NCI-H2227 treated with DMSO at 0.1 percent for 48 hours (cell line): ENCODE measurements around the gene LIX1L.

Experiments
- DNase-seq: peaks from one replicate; lab custom pipeline; 2025; lab: John Stamatoyannopoulos, UW

Gene LIX1L

GRCh38 chr1:145963265-145964019, 5.6 kb upstream of the LIX1L start:
- peak; percentile 20 for DNase-seq

GRCh38 chr1:145962157-145963102, 4.6 kb upstream of the LIX1L start:
- peak; percentile 40 for DNase-seq

- DNase-seq, result peak; percentile 10
These were observed 3.8 kb upstream of the LIX1L start for GRCh38 chr1:145961425-145962156.

- DNase-seq, result no peak
These were observed 3.2 kb upstream of the LIX1L start for GRCh38 chr1:145961109-145961424.

GRCh38 chr1:145960468-145961108, 2.8 kb upstream of the LIX1L start:
- peak; percentile 76 for DNase-seq

GRCh38 chr1:145959957-145960467, 2.2 kb upstream of the LIX1L start:
- DNase-seq, result no peak

GRCh38 chr1:145959333-145959732, 1.5 kb upstream of the LIX1L start:
- no peak for DNase-seq

- no peak for DNase-seq
These were observed 917 bp upstream of the LIX1L start for GRCh38 chr1:145958734-145959133.

GRCh38 chr1:145956781-145957442, 905 bp downstream of the LIX1L start:
- no peak for DNase-seq

GRCh38 chr1:145956361-145956760, 1.5 kb downstream of the LIX1L start:
- DNase-seq, result no peak

- no peak for DNase-seq
These were observed 2.4 kb downstream of the LIX1L start for GRCh38 chr1:145955436-145955835.

GRCh38 chr1:145953861-145954260, 4.0 kb downstream of the LIX1L start:
- DNase-seq, result no peak

- DNase-seq, result no peak
These were observed 4.9 kb downstream of the LIX1L start for GRCh38 chr1:145952903-145953302.

GRCh38 chr1:145951526-145951925, 6.3 kb downstream of the LIX1L start:
- DNase-seq, result no peak

- no peak for DNase-seq
These were observed 8.6 kb downstream of the LIX1L start for GRCh38 chr1:145949219-145949618.

- DNase-seq, result no peak
These were observed 10.3 kb downstream of the LIX1L start for GRCh38 chr1:145947551-145947950.

- DNase-seq, result no peak
These were observed 11.3 kb downstream of the LIX1L start for GRCh38 chr1:145946477-145946986.

- no peak for DNase-seq
These were observed 13.3 kb downstream of the LIX1L start for GRCh38 chr1:145944532-145944931.

- no peak for DNase-seq
These were observed 14.9 kb downstream of the LIX1L start for GRCh38 chr1:145942871-145943270.

GRCh38 chr1:145942405-145942804, 15.4 kb downstream of the LIX1L start:
- no peak for DNase-seq

GRCh38 chr1:145937436-145937835, 20.4 kb downstream of the LIX1L start:
- DNase-seq, result no peak
